Measurements from ENCODE around the gene EFCAB5.
"Not testable (repeated sequence)": the region's sequence is repeated elsewhere in the genome, so short reads cannot be mapped to it uniquely, and the experiment has no call there.

Gene EFCAB5

DNA sequence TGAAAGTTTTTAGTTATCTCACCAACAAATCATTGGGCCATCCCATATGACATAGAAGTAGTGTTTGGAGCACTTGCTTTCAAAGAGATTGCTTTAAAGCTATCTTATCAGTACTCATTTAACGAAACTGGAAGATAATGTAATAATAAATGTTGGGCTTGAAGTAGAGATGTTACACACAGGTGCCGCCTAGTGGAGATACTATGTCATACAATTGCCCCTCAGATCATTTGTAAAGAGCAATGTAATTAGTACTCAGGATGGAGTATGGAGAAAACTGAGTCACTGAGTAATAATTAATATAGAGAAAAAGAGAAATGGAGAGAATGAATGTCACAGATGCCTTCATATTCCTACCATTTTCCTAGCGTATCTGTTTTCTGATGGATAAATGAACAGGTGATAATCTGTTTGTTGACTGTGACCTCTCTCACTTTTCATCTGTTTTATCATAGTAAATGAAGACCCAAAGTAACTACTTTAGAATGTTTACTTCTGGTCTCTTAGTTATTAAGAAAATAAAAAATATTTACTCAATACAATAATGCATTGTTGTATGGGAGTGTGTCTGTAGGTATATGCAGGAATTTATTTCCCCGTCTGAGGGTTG is 80.4 kb downstream of the EFCAB5 start:
- DNase-seq: no peak

DNA sequence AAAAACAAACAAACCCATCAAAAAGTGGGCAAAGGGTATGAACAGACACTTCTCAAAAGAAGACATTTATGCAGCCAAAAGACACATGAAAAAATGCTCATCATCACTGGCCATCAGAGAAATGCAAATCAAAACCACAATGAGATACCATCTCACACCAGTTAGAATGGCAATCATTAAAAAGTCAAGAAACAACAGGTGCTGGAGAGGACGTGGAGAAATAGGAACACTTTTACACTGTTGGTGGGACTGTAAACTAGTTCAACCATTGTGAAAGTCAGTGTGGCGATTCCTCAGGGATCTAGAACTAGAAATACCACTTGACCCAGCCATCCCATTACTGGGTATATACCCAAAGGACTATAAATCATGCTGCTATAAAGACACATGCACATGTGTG is 83.9 kb downstream of the EFCAB5 start:
- not testable (repeated sequence) for DNase-seq

DNA sequence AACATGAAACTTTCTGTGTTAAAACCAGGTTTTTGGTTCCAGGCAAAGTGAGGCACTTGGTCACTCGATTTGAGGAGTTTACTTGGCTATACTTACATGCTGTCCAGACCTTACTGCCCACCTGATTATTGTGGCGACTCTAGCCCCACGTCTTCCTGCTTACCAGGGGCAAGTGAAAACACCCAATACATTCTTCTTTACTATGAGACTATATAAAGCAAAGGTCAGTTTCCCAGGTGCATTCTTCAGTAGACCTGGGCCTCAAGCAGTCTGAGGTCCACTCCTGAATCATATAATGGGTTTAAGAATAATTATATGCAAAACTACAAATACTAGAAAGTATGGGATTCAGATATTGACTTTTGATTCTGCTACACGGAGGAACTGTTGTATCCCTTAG is 86.2 kb downstream of the EFCAB5 start:
- DNase-seq: no peak

DNA sequence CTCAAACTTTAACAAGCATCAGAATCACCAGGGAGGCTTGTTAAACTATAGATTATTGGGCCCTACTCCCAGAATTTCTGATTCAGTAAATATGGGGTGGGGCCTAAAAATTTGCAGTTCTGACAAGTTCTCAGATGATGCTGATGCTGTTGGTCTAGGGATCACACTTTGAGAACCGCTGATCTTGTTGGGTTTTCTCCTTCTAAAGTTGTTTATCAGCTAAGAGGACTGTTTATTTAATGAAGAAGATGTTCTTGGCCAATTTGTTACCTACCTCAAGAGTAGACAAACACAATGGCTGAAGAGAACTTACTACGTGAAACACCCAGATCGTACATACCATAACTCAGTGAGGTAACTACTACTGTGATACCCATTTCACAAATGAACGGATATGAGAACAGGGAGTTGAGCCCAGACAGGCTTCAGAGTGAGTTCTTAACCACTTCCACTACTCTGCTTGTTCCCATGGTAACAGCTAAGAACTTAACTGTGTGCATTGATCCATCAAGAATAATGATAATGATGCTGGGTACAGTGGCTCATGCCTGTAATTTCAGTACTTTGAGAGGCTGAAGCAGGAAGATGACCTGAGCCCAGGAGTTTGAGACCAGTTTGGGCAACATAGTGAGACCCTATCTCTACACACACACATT is 89.9 kb downstream of the EFCAB5 start:
- no peak for DNase-seq

- no peak for DNase-seq
Observed at GRCh38 chr17:30035369-30035768, 93.9 kb downstream of the EFCAB5 start.

- DNase-seq: not testable (repeated sequence)
Observed at GRCh38 chr17:30040719-30041518, 99.5 kb downstream of the EFCAB5 start.

GRCh38 chr17:30041551-30041950 is 100.1 kb downstream of the EFCAB5 start:
- DNase-seq: no peak

DNA sequence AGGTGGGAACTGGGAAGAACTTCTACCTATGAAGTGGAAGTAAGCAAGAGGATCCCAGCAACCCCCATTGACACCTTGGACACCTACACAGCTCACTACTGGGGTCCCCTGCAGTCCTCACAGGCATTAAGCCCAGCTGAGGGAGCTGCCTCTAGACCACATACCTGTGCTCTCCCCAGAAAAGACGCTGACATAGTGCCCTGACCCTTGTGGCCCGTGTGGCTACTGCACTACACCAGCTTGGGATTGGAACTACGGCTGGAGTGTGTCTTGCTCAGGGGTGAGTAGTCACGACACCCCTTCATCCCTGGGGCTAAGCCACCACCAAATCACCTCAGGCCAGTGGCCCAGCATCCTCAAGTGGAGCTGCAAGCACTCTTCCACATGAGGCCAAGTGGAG is 120.9 kb downstream of the EFCAB5 start:
- DNase-seq: no peak

DNA sequence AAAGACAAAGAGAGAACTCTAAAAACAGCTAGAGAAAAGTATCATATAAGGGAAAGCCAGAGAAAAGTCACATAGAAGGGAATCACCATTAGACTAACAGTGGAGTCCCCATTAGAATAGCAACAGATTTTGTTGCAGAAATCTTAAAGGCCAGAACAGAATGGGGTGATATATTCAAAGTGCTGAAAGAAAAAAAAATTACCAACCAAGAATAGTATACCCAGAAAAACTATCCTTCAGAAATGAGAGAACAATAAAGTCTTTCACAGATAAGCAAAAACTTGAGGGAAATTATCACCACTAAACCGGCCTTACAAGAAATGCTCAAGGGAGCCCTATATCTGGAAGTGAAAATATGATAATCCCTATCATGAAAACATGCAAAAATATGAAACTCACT is 123.3 kb downstream of the EFCAB5 start:
- no peak for DNase-seq

- DNase-seq: no peak
Observed at GRCh38 chr17:30068465-30068864, 127.0 kb downstream of the EFCAB5 start.

GRCh38 chr17:30074254-30074653 is 132.8 kb downstream of the EFCAB5 start:
- no peak for DNase-seq

DNA sequence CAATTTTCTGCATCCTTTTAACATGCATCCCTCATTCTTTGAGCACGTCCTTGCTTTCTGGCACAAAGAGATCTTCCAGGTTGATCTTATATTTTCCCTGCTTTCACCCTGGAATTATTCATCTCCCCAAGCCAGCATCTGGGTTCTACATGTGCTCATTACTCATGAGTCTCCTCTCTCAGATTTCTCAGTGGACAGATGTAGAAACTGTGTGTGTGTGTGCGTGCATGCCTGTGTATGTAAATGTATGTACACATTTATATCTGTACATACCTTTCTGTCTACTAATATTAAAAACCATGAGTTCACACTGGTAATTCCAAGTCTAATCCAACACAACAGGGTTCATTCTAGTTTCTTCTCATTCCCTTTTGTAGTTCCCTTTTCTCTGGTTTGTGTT is 133.3 kb downstream of the EFCAB5 start:
- no peak for DNase-seq

- no peak for DNase-seq
Observed at GRCh38 chr17:30082773-30083172, 141.3 kb downstream of the EFCAB5 start.

- no peak for DNase-seq
Observed at GRCh38 chr17:30084788-30085187, 143.4 kb downstream of the EFCAB5 start.

DNA sequence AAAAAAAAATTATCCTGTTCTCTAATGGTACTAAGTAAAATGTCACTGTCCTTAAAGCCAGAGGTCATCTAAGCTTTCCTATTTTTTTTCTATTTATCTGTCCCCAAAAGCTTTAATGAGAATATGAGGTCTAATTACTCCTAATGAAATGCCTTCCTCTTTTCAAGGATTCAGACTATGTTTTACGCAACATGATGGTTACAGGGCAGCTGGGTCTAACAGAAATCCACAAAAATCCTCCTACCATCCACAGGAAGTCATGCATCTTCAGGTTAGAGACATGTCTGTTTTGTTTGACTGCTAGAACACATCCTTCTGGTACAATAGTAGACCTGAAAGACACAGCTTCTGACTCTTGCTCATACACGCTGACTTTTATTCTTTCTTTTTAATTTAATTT is 145.5 kb downstream of the EFCAB5 start:
- no peak for DNase-seq

DNA sequence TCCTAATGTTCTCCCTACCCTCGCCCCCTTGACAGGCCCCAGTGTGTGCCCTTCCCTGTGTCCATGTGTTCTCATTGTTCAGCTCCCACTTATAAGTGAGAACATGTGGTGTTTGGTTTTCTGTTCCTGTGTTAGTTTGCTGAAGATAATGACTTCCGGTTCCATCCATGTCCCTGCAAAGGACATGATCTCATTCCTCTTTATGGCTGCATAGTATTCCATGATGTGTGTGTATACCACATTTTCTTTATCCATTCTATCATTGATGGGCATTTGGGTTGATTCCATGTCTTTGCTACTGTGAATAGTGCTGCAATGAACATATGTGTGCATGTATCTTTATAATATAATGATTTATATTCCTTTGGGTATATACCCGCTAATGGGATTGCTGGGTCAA is 146.0 kb downstream of the EFCAB5 start:
- not testable (repeated sequence) for DNase-seq

DNA sequence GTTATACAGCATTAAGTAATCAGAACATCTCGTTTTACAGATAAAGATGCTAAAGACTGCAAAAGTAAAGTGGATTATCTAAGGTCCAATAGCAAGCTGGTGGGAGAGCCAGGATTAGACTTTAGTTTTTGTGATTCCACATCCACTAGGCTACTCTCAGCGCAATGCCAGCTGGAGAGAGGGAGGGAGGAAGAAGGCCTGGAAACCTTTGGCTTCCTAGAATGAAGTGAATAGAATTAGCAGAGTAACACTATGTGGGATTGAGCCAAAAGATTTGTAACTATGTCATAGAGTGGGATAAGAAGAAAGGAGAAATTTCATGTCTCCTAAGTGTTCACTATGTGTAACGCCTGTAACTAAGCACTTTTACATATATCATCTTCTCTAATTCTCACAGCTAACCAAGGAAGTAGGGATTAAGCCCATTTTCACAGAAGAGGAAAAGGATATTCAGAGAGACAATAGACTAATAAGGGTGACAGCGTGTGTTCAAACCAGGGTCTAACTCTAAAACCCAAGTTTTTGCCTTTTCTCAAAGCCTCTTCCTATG is 149.8 kb downstream of the EFCAB5 start:
- no peak for DNase-seq

DNA sequence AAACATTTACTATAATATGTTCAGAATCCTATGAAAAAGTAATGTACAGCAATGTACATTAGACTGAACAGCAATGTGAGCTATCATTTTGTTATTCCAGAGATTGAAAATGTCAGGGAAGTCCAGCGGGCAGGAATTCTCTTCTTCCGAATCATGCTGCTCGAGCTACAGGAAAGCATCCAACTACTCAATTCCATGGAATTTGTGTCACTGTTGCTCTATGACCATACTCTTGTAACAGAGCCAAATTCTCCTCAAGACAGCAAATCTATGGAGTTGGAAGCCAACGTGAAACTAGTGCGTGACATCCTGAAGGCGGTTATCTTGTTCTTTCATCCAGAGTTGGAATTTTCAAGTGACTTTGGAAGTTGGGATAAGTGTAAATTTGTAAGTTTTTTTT is 150.3 kb downstream of the EFCAB5 start:
- DNase-seq: no peak

DNA sequence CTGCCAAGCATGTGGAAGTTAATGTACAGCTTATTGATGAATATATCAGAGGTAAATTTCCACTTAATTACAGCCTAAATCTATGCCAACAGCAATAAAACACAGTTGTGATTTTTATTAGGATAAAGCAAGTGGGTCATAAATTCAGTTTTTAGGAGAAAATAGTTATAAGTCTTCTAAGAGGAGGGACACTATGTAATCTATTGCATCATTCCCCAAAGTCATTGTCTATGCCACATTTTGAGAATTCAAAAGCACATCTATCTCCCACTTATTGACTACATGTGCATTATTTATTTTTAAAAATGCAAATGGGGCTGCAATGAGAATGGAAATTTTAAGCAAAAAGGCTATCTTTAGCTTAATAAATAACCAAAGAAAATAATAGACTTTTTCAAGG is 151.5 kb downstream of the EFCAB5 start:
- DNase-seq: no peak

DNA sequence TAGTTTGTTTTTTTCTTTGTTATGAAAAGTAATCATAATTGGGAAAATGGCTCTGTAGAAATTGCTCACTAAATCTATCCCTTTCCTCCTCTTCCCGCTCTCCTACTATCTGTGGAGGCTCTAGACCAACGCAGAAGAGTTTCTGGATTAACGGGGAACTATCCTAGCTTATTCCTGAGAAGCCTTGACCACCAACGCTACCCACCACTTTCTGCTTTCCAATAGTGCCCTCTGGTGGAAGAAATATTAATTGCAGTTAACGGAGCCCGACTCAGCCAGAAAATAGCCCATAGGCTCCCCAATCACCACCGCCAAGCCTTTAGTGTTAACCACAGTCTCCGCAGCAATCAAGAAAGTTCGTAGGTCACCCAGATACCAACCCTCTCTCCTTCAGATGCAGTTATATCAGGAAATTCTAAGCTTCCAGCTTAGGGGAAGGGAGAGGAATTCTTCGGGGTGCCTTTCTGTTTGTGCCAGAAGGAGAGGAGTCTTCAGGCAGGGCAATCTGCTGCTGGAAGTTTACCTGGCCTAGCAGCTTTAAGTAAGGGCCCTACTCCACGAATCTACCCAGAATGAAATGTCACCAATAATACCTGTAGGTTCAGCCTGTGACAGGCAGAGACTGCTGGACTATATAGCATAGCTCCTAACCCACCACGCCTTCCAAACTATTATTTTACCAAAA is 152.2 kb downstream of the EFCAB5 start:
- peak in 1 of 2 experiments; percentile 5 for DNase-seq

DNA sequence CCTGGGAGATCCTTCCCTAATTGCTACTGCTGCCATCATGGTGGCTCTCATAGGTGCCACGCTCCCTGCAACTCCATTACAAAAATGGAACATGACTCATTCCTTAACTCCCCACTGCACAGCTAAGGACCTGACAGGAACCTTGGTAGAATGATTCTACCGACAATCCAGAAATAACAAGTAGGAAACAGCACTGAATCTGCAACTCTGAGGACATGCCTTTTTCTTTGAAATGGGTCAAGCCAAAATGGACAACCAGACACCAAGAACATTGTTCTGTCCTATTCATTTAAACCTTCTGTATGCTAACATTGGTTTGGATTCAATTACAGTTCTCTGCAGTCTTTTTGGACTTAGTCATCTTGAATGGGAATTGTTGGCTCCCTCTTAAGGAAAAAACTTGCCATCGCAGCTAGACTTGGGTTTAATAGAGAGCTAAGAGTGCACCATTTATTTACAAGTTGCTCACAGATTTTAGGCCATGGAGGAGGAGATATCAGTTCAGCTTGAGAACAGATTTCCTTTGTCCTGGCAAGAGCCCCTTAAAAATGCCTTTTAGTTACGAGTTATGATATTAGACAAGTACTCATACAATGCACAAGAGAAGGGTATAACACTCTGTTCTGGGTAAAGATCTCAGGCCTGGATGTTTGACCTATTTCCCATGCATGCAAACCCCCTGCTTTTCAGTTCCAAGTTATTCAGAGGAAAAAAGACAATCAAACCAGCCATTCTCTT is 154.2 kb downstream of the EFCAB5 start:
- DNase-seq: no peak

- DNase-seq: no peak
Observed at GRCh38 chr17:30101686-30102390, 160.4 kb downstream of the EFCAB5 start.

Data from cerebellar nuclear complex (tissue), 1 donor.